H1 (cell line): ENCODE measurements around the gene UBE2D2. TPM values are rescaled to one million over a fixed set of nuclear protein-coding genes. Genes with fewer than 3 reads are reported as not detected.

Experiments
- CTCF ChIA-PET: fragments of 300-600 bp; sonication (Branson Sonifier 250); formaldehyde crosslinking; loops from one replicate; lab custom pipeline; 2021; ENCODE audit not compliant: partially characterized antibody; lab: Charles Lee
- POLR2A ChIA-PET: fragments of 300-600 bp; sonication (Branson Sonifier 250); formaldehyde crosslinking; loops from one replicate; lab custom pipeline; 2021; ENCODE audit warnings: inconsistent platforms; ENCODE audit not compliant: partially characterized antibody; lab: Charles Lee
- DNase-seq, 2 experiments: peaks; one replicate each; pipeline versions ENCODE4 v3.0.0 to v3.0.0-alpha.2; 2010 to 2022; ENCODE audit warnings: low spot score in 2 of 2, low read depth in 1 of 2, mixed read lengths in 1 of 2
- FAIRE-seq: peaks from 2 replicates; lab custom pipeline; 2011; peaks lifted over from hg19 to GRCh38; lab: Jason Lieb, UNC
- H2AFZ ChIP-seq: 2 replicates; pipeline ENCODE4 v1.8.1; 2012; ENCODE audit warnings: low read length, inconsistent platforms
- H2AK5ac ChIP-seq: 2 replicates; pipeline ENCODE4 v1.6.1; 2013; ENCODE audit warnings: low read depth, low read length
- H2BK120ac ChIP-seq: replicated peaks from 2 replicates; pipeline ENCODE3; 2013; ENCODE audit warnings: low read depth, low read length, inconsistent platforms
- H2BK12ac ChIP-seq: 2 replicates; pipeline ENCODE4 v1.6.1; 2013; ENCODE audit warnings: low read depth, low read length
- H2BK15ac ChIP-seq: 2 replicates; pipeline ENCODE4 v1.6.1; 2013; ENCODE audit warnings: low read length
- H2BK20ac ChIP-seq: 2 replicates; pipeline ENCODE4 v1.6.1; 2013; ENCODE audit warnings: low read length
- H2BK5ac ChIP-seq: 2 replicates; pipeline ENCODE4 v1.6.1; 2013; ENCODE audit warnings: low read depth, low read length
- H3K14ac ChIP-seq: 2 replicates; pipeline ENCODE4 v1.6.1; 2013; ENCODE audit warnings: inconsistent platforms; ENCODE audit not compliant: insufficient read length
- H3K18ac ChIP-seq: 2 replicates; pipeline ENCODE4 v1.6.1; 2013; ENCODE audit warnings: low read length; ENCODE audit errors: extremely low read depth
- H3K23ac ChIP-seq: 2 replicates; pipeline ENCODE4 v1.6.1; 2013; ENCODE audit warnings: inconsistent platforms; ENCODE audit not compliant: insufficient read length
- H3K23me2 ChIP-seq: 2 replicates; pipeline ENCODE4 v1.6.1; 2013; ENCODE audit warnings: low read depth, low read length
- H3K27ac ChIP-seq: 2 replicates; pipeline ENCODE4 v1.6.1; 2011; ENCODE audit warnings: low read depth, low read length, inconsistent platforms
- H3K27me3 ChIP-seq, 4 experiments: replicated peaks in 1 of 4; 1 replicate in 1 of 4; 2 replicates in 3 of 4; pipeline versions ENCODE4 v1.6.1 to v1.8.1; 2011 to 2013; ENCODE audit warnings: low read length in 3 of 4, mild to moderate bottlenecking in 3 of 4, inconsistent platforms in 2 of 4, mixed read lengths in 2 of 4, moderate library complexity in 1 of 4; ENCODE audit not compliant: control insufficient read depth in 3 of 4, insufficient read depth in 3 of 4; ENCODE audit errors: extremely low read depth in 1 of 4
- H3K36me3 ChIP-seq, 4 experiments: 2 replicates each; pipeline versions ENCODE4 v1.6.1 to v1.8.1; 2011 to 2013; ENCODE audit warnings: mild to moderate bottlenecking in 4 of 4, low read length in 3 of 4, moderate library complexity in 2 of 4, control low read depth in 1 of 4, inconsistent platforms in 1 of 4; ENCODE audit not compliant: insufficient read depth in 4 of 4, control insufficient read depth in 2 of 4
- H3K4ac ChIP-seq: replicated peaks from 2 replicates; pipeline ENCODE3; 2013; ENCODE audit warnings: low read length, low read depth, mixed read lengths, inconsistent platforms; ENCODE audit not compliant: insufficient read length
- H3K4me1 ChIP-seq, 4 experiments: replicated peaks in 1 of 4; 1 replicate in 1 of 4; 2 replicates in 3 of 4; pipeline versions ENCODE4 v1.6.1 to v1.8.1; 2011 to 2013; ENCODE audit warnings: low read length in 3 of 4, inconsistent platforms in 2 of 4, mixed read lengths in 1 of 4; ENCODE audit not compliant: insufficient read depth in 4 of 4, control insufficient read depth in 3 of 4
- H3K4me2 ChIP-seq, 2 experiments: 2 replicates each; pipeline versions ENCODE4 v1.6.1 to v1.8.1; 2011 to 2013; ENCODE audit warnings: low read depth in 2 of 2, low read length in 2 of 2, control low read depth in 1 of 2, inconsistent platforms in 1 of 2, mild to moderate bottlenecking in 1 of 2; ENCODE audit not compliant: insufficient read depth in 1 of 2
- H3K4me3 ChIP-seq, 4 experiments: fragments of 200-600, 300-600 bp in 1 of 4; sonication (generic), shearing (Covaris generic), sonication (Bioruptor Twin) in 1 of 4; 2 replicates each; pipeline versions ENCODE4 v1.5.1 to v1.8.1; 2011 to 2016; ENCODE audit warnings: low read length in 4 of 4, low read depth in 3 of 4, control low read depth in 2 of 4, inconsistent platforms in 2 of 4, mild to moderate bottlenecking in 2 of 4, mixed read lengths in 1 of 4, moderate library complexity in 1 of 4; ENCODE audit not compliant: insufficient read depth in 2 of 4; ENCODE audit errors: extremely low read depth in 1 of 4
- H3K56ac ChIP-seq: replicated peaks from 2 replicates; pipeline ENCODE3; 2013; ENCODE audit warnings: low read depth, mild to moderate bottlenecking, mixed read lengths, low read length, inconsistent platforms; ENCODE audit not compliant: insufficient read length
- H3K79me1 ChIP-seq: 2 replicates; pipeline ENCODE4 v1.6.1; 2013; ENCODE audit warnings: low read depth, low read length, control low read depth
- H3K79me2 ChIP-seq, 2 experiments: 2 replicates each; pipeline versions ENCODE4 v1.6.1 to v1.8.1; 2012 to 2013; ENCODE audit warnings: low read length in 2 of 2, mild to moderate bottlenecking in 2 of 2, inconsistent platforms in 1 of 2; ENCODE audit not compliant: insufficient read depth in 2 of 2, control insufficient read depth in 1 of 2
- H3K9ac ChIP-seq, 4 experiments: replicated peaks in 1 of 4; 1 replicate in 1 of 4; 2 replicates in 3 of 4; pipeline versions ENCODE4 v1.6.1 to v1.8.1; 2011 to 2013; ENCODE audit warnings: low read depth in 3 of 4, low read length in 3 of 4, control low read depth in 2 of 4, mild to moderate bottlenecking in 2 of 4, moderate library complexity in 2 of 4, inconsistent platforms in 1 of 4; ENCODE audit errors: extremely low read depth in 1 of 4
- H3K9me3 ChIP-seq, 2 experiments: 2 replicates each; pipeline versions ENCODE4 v1.6.1 to v1.8.1; 2012 to 2013; ENCODE audit warnings: mild to moderate bottlenecking in 2 of 2, moderate library complexity in 2 of 2, control low read depth in 1 of 2, inconsistent platforms in 1 of 2, low read depth in 1 of 2, low read length in 1 of 2, mixed read lengths in 1 of 2; ENCODE audit not compliant: insufficient read depth in 2 of 2
- H4K20me1 ChIP-seq, 2 experiments: replicated peaks in 1 of 2; 2 replicates each; pipeline versions ENCODE3 to v1.8.1; 2011 to 2013; ENCODE audit warnings: inconsistent platforms in 2 of 2, low read length in 2 of 2, mild to moderate bottlenecking in 1 of 2; ENCODE audit not compliant: insufficient read depth in 2 of 2, control insufficient read depth in 1 of 2
- H4K5ac ChIP-seq: 2 replicates; pipeline ENCODE4 v1.6.1; 2013; ENCODE audit warnings: low read length, low read depth, mixed read lengths, inconsistent platforms; ENCODE audit not compliant: insufficient read length
- H4K8ac ChIP-seq: 2 replicates; pipeline ENCODE4 v1.8.0; 2013; ENCODE audit warnings: mild to moderate bottlenecking, moderate library complexity, low read length, inconsistent platforms; ENCODE audit not compliant: insufficient read depth; ENCODE audit errors: extremely low read depth
- H4K91ac ChIP-seq: replicated peaks from 2 replicates; pipeline ENCODE3; 2013; ENCODE audit warnings: low read length, mixed read lengths, inconsistent platforms; ENCODE audit not compliant: insufficient read length
- ATF2 ChIP-seq: IDR thresholded peaks from 2 replicates; pipeline ENCODE4 v1.6.1; 2012; ENCODE audit warnings: low read length, inconsistent platforms
- BACH1 ChIP-seq: IDR thresholded peaks from 2 replicates; pipeline ENCODE4 v1.6.1; 2012; ENCODE audit warnings: low read length, improper control_type of control experiment
- CHD1 ChIP-seq: IDR thresholded peaks from 2 replicates; pipeline ENCODE4 v1.6.1; 2012; ENCODE audit warnings: low read depth, low read length, improper control_type of control experiment
- EZH2 ChIP-seq: fragments of 200-600 bp; sonication (generic); IDR thresholded peaks from 2 replicates; pipeline ENCODE4 v1.7.1; 2012; ENCODE audit warnings: low read depth, mild to moderate bottlenecking, moderate library complexity, low read length, inconsistent platforms; ENCODE audit not compliant: severe bottlenecking
- HDAC6 ChIP-seq: IDR thresholded peaks from one replicate; pipeline ENCODE4 v1.7.1; 2012; ENCODE audit warnings: low read depth, mild to moderate bottlenecking, inconsistent platforms, low read length, moderate library complexity
- KDM4A ChIP-seq: IDR thresholded peaks from one replicate; pipeline ENCODE4 v1.7.1; 2012; ENCODE audit warnings: low read depth, mild to moderate bottlenecking, moderate library complexity, low read length, inconsistent platforms; ENCODE audit not compliant: severe bottlenecking
- PHF8 ChIP-seq: fragments of 200-600 bp; sonication (generic); conservative IDR thresholded peaks from 2 replicates; pipeline ENCODE4 v1.7.1; 2012; ENCODE audit warnings: low read depth, mild to moderate bottlenecking, inconsistent platforms, low read length, moderate library complexity
- POLR2AphosphoS5 ChIP-seq: IDR thresholded peaks from 2 replicates; pipeline ENCODE4 v1.6.1; 2011; ENCODE audit warnings: low read depth, low read length
- POU5F1 ChIP-seq: IDR thresholded peaks from 2 replicates; pipeline ENCODE4 v1.6.1; 2011; ENCODE audit warnings: low read depth, mild to moderate bottlenecking, low read length, moderate library complexity
- RNF2 ChIP-seq: fragments of 200-900, 300-1000 bp; sonication (generic); IDR thresholded peaks from 2 replicates; pipeline ENCODE4 v1.7.1; 2016; ENCODE audit warnings: borderline replicate concordance, low read depth, mild to moderate bottlenecking, antibody characterized with exemption, low read length; ENCODE audit not compliant: poor library complexity, severe bottlenecking; ENCODE audit errors: missing control alignments
- SP4 ChIP-seq: IDR thresholded peaks from 2 replicates; pipeline ENCODE4 v1.6.1; 2012; ENCODE audit warnings: low read length, inconsistent platforms
- TBP ChIP-seq: IDR thresholded peaks from 2 replicates; pipeline ENCODE4 v1.6.1; 2011; ENCODE audit warnings: low read depth, low read length, improper control_type of control experiment
- YY1 ChIP-seq: IDR thresholded peaks from 2 replicates; pipeline ENCODE4 v1.6.1; 2011; ENCODE audit warnings: low read depth, mild to moderate bottlenecking, low read length
- polyA plus RNA-seq, 7 experiments: library from polyadenylated mRNA; depleted of rRNA in 3 of 7; stranded (reverse) in 5 of 7; unstranded in 2 of 7; fragments of >200 nt in 5 of 7; fragments of 200-250 nt in 2 of 7; gene quantifications; 1 replicate in 5 of 7; 2 replicates in 1 of 7; 4 replicates in 1 of 7; pipeline versions ENCODE4 v1.2.1 to v1.2.3, GENCODE V29; 2011 to 2013; ENCODE audit warnings: missing spikeins in 2 of 7, mixed read lengths in 2 of 7
- total RNA-seq: library from RNA; stranded (reverse); fragmentation: NEBNext Ultra II Directional; extraction: Animal tissue kit (Norgen Biotek cat#: 25700); gene quantifications from 2 replicates; pipeline ENCODE4 v1.2.1, GENCODE V29; 2021

UBE2D2 gene
- total and polyA plus RNA-seq, 2 of the 8 experiments (the other 6 are each of a cell fraction or from before 2014, with no cell fraction given) = 66.9 to 203 TPM

GRCh38 chr5:139597134-139597533, 36.0 kb downstream of the UBE2D2 start:
- Histone ChIP-seq H4K91ac (no peak overlapping the region), H3K79me1 (no peaks in the 10 kb centered on the region; the same call in 1 of the 2 replicates), H4K5ac (no peak overlapping the region), H3K9me3 (no peaks in the 10 kb centered on the region), H4K8ac (no peak overlapping the region), H2BK20ac (no peak overlapping the region), H2BK12ac (no peak overlapping the region), H2BK5ac (no peak overlapping the region), H3K9ac (no peak overlapping the region), H2BK120ac (no peak overlapping the region), H3K23ac (no peak overlapping the region), H3K4ac (no peak overlapping the region), H3K14ac (no peak overlapping the region), H3K4me3 (no peak overlapping the region), H2BK15ac (no peak overlapping the region), H3K4me2 (no peak overlapping the region), H2AK5ac (no peak overlapping the region), H3K18ac (no peak overlapping the region), H4K20me1 (peaks cover 0 to 3% of the 10 kb centered on the region in 2 experiments), H3K4me1 (peaks cover 0 to under 1% (median 0%) of the 10 kb centered on the region in 4 experiments; a peak in 1 of 7 replicates), H3K36me3 (peaks cover 0 to 22% (median 6%) of the 10 kb centered on the region in 4 experiments; a peak in 3 of 8 replicates), H3K56ac (no peak overlapping the region), H3K27ac (no peak overlapping the region), H3K79me2 (peaks cover 0 to 64% of the 10 kb centered on the region in 2 experiments; a peak in 3 of 4 replicates), H3K27me3 (no peaks in the 10 kb centered on the region), H3K23me2 (no peaks in the 10 kb centered on the region), H2AFZ (no peak overlapping the region)
- DNase-seq (no peak), FAIRE-seq (no peak)
- CTCF ChIA-PET = interaction anchor here (1.5 kb wide), 1 partner anchor 22 kb away, joined by 5 read pairs; no protein-coding TSS in a partner anchor
- POLR2A ChIA-PET = interaction anchor here (1.3 to 1.4 kb wide), 2 partner anchors 9 kb away, joined by 3 read pairs; no protein-coding TSS in a partner anchor
- TF ChIP-seq POU5F1 (no peak), HDAC6 (no peak), KDM4A (no peak), SP4 (no peak), YY1 (no peak), RNF2 (no peak), POLR2AphosphoS5 (no peak), PHF8 (no peak), TBP (no peak), EZH2 (no peak), ATF2 (no peak), BACH1 (no peak), CHD1 (no peak)
